ENCODE measurements around the gene HABP4. TPM values are rescaled to one million over a fixed set of nuclear protein-coding genes. Genes with fewer than 3 reads are reported as not detected.

Gene HABP4
- total RNA-seq, 2 donors from 2014 or later = 2.8 to 4.4 TPM

GRCh38 chr9:96425500-96426169 is 24.3 kb upstream of the HABP4 start:
- Histone ChIP-seq H3K36me3 (no peaks in the 10 kb centered on the region), H3K4me1 (peaks cover 2% of the 10 kb centered on the region), H3K27ac (no peak overlapping the region), H3K9me3 (no peaks in the 10 kb centered on the region), H3K4me3 (no peak overlapping the region), H3K9ac (ENCODE audit: low read depth in 2 of 2, low read length in 2 of 2) (no peak overlapping the region), H3K27me3 (no peaks in the 10 kb centered on the region)
- DNase-seq = no peak
- intact Hi-C loops (cut with DNase I) = no loop called here
- no peak for TF ChIP-seq CTCF (IDR thresholded peaks at IDR 0.05)

- no peak for TF ChIP-seq CTCF (IDR thresholded peaks at IDR 0.05)
- no peak for DNase-seq
- intact Hi-C loops (cut with DNase I) = no loop called here
Observed at GRCh38 chr9:96429732-96430131, 20.2 kb upstream of the HABP4 start.

GRCh38 chr9:96430377-96430776 is 19.6 kb upstream of the HABP4 start:
- Histone ChIP-seq H3K9me3 (no peaks in the 10 kb centered on the region), H3K27me3 (no peaks in the 10 kb centered on the region), H3K36me3 (no peaks in the 10 kb centered on the region), H3K9ac (ENCODE audit: low read depth in 2 of 2, low read length in 2 of 2) (no peak overlapping the region), H3K4me1 (no peaks in the 10 kb centered on the region), H3K27ac (no peak overlapping the region), H3K4me3 (no peak overlapping the region)
- intact Hi-C loops (cut with DNase I) = no loop called here
- no peak for TF ChIP-seq CTCF (IDR thresholded peaks at IDR 0.05)
- DNase-seq = no peak

More at GRCh38 chr9:96429732-96430131, 20.2 kb upstream of the HABP4 start:
- H3K27me3 ChIP-seq = no peaks in the 10 kb centered on the region
- no peaks in the 10 kb centered on the region for H3K36me3 ChIP-seq
- no peaks in the 10 kb centered on the region for H3K9me3 ChIP-seq
- H3K9ac ChIP-seq (ENCODE audit: low read depth in 2 of 2, low read length in 2 of 2) = no peak overlapping the region
- no peak overlapping the region for H3K4me3 ChIP-seq
- no peak overlapping the region for H3K27ac ChIP-seq
- H3K4me1 ChIP-seq = no peaks in the 10 kb centered on the region

GRCh38 chr9:96435345-96435744 is 14.6 kb upstream of the HABP4 start:
- Histone ChIP-seq H3K9me3 (no peaks in the 10 kb centered on the region), H3K4me3 (no peak overlapping the region), H3K36me3 (no peaks in the 10 kb centered on the region), H3K9ac (ENCODE audit: low read depth in 2 of 2, low read length in 2 of 2) (no peak overlapping the region), H3K27ac (no peak overlapping the region), H3K27me3 (no peaks in the 10 kb centered on the region), H3K4me1 (no peaks in the 10 kb centered on the region)
- no peak for TF ChIP-seq CTCF (IDR thresholded peaks at IDR 0.05)
- no peak for DNase-seq
- intact Hi-C loops (cut with DNase I) = no loop called here

GRCh38 chr9:96436063-96436455 is 13.9 kb upstream of the HABP4 start:
- intact Hi-C loops (cut with DNase I) = no loop called here
- no peak for TF ChIP-seq CTCF (IDR thresholded peaks at IDR 0.05)

More at GRCh38 chr9:96436063-96436455, 13.9 kb upstream of the HABP4 start:
- no peak overlapping the region for H3K27ac ChIP-seq
- no peak overlapping the region for H3K9ac ChIP-seq (ENCODE audit: low read depth in 2 of 2, low read length in 2 of 2)
- DNase-seq = no peak
- no peaks in the 10 kb centered on the region for H3K9me3 ChIP-seq
- no peaks in the 10 kb centered on the region for H3K4me1 ChIP-seq
- no peak overlapping the region for H3K4me3 ChIP-seq
- no peaks in the 10 kb centered on the region for H3K36me3 ChIP-seq
- H3K27me3 ChIP-seq = no peaks in the 10 kb centered on the region

Measured in colonic mucosa (tissue), 4 donors.